Measurements from ENCODE around the gene ANGPTL5.
A peak's percentile ranks its signal among the peaks of the same experiment; 100 is the strongest.
"Not testable (repeated sequence)": the region's sequence is repeated elsewhere in the genome, so short reads cannot be mapped to it uniquely, and the experiment has no call there.

The ANGPTL5 gene

DNA sequence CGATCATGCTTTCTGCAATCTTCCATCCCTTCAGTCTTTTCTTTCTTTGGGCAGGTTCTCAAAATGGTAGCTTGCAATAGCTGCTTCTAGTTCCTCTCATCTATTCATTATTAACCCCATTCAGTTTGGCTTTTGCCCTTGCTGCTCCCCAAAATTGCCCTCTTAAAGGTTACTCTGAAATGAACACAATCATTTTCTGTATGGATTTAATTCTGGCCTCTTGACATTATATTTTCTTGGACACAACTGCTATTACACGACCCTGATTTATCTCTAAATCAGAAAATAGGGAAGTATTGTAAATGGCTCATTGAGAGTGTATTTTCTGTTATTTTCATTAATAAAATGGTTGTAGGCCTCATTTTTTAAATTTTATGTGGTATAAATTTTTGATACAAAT, at the start of gene ANGPTL5:
Gene ANGPTL5 (minus strand): TSS at position 101 of the 400 bp plus-strand sequence. CDS start 8,613 bp downstream, outside the sequence.
- no peak for DNase-seq (ENCODE audit: low spot score)

DNA sequence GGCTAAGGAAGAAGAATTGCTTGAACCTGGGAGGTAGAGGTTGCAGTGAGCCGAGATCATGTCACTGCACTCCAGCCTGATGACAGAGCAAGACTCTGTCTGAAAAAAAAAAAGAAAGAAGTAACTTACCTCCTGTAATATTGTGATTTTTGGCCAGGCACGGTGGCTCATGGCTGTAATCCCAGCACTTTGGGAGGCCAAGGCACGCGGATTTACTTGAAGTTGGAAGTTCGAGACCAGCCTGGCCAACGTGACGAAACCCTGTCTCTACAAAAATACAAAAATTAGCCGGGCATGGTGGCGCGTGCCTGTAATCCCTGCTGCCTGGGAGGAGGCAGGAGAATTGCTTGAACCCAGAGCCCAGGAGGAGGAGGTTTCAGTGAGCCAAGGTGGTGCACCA, 47.9 kb upstream of the ANGPTL5 start:
- not testable (repeated sequence) for DNase-seq (ENCODE audit: low spot score)

- DNase-seq (ENCODE audit: low spot score) = no peak
Measured at GRCh38 chr11:101960231-101960630, 43.9 kb upstream of the ANGPTL5 start.

DNA sequence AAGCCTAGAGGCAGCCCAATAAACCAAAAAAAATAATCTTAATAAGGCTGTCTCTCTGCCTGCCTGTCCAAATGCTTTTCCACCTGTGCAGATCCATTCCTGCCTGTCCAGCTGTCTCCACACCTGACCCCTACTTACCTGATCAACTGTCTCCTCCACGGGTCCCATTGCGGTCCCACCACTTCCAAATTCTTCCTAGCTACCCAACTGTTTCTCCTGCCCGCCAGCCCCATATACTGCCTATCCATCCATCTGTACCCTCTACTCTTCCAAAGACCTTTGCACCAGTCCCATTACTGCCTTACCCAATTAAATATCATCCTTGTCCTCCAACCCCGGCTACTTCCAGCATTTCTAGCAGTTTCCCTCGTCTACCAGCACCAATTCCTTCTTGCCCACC, 39.4 kb upstream of the ANGPTL5 start:
- no peak for DNase-seq (ENCODE audit: low spot score)

- no peak for DNase-seq (ENCODE audit: low spot score)
Measured at GRCh38 chr11:101955278-101955677, 39.0 kb upstream of the ANGPTL5 start.

- DNase-seq (ENCODE audit: low spot score) = no peak
Measured at GRCh38 chr11:101949680-101950220, 33.4 kb upstream of the ANGPTL5 start.

GRCh38 chr11:101945448-101945847, 29.1 kb upstream of the ANGPTL5 start:
- DNase-seq (ENCODE audit: low spot score) = no peak

DNA sequence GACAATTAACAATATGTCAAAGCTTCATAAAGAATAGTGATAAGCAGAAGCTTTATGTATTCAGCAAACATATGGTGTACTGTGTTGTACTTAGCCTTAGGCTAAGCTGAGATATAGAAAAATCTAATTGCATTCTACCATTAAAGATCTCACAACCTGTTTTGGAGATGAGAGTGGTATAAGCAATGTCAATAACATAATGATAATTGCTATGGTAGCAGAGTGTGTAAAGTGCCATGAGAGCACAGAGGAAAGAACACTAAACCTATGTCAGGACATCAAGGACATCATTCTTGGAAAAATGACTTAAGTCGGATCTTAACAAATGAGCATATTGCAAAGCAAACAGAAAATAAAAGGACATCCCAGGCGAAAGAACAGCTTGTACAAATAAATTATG, 28.6 kb upstream of the ANGPTL5 start:
- DNase-seq (ENCODE audit: low spot score) = no peak

- no peak for DNase-seq (ENCODE audit: low spot score)
Measured at GRCh38 chr11:101940901-101941520, 24.7 kb upstream of the ANGPTL5 start.

DNA sequence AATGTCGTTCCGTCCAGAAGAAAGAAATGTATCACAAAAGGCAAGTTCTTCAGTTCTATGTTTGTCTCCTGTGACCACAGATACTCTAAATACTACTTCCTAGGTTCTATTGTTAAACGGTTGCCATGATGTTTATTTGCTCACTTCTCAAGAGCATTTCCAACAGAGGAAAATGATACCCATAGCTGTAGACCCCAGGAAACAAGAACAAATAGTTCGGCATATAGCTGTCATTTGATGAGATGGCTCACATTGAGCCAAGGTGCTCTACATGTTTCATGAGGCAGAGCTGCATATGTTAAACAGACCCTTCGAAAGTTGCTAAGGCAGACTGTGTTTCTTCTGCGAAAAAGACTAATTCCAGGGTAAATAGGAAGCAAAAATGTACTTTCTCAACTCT, 15.4 kb upstream of the ANGPTL5 start:
- DNase-seq (ENCODE audit: low spot score) = no peak

GRCh38 chr11:101929294-101929915, 13.1 kb upstream of the ANGPTL5 start:
- no peak for DNase-seq (ENCODE audit: low spot score)

DNA sequence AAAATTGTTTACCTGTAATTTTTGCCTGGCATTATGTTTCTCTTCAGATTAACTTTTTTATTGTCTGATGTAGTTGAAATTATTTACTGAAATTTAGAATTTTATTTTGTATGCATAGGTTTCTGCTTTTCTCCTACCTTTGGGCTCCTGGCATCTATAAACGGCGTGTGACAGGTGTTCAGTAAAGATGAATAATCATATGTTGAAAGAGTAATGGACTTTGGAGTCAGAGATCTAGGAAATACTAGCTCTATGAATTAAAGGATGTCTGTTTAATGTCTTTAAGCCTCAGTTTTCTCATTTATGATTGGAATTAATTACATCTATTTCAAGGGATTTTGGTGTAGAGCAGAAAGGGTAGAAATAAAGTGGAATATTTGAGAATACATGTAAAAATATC, 7.2 kb upstream of the ANGPTL5 start:
- no peak for DNase-seq (ENCODE audit: low spot score)

- DNase-seq (ENCODE audit: low spot score) = no peak
Measured at GRCh38 chr11:101920992-101921391, 4.7 kb upstream of the ANGPTL5 start.

- no peak for DNase-seq (ENCODE audit: low spot score)
Measured at GRCh38 chr11:101917226-101917625, 904 bp upstream of the ANGPTL5 start.

DNA sequence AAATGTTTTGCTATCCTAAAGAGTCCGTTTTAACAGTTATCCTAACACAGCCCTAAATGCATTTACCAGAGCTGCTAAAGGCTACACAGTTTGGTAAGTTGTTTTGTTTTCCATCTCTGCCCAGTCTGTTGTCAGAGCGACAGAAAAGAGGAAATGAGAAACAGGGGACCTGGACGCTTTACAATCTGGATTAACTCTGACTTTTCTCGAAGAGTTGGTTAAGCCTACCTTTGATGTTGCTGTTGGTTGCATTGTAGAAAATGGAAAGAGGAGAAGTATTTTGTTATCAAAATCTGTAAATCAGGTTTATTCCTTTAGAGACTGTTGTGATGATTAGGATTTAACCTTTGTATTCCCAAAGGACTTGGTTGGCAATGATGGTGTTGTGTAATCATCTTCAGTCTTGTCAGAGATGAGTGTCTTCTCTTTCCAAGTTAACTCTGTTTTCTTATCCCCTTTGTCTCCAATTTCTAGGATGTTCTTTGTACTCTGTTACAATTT, 481 bp downstream of the ANGPTL5 start:
- DNase-seq (ENCODE audit: low spot score) = no peak

GRCh38 chr11:101914738-101915426, 1.4 kb downstream of the ANGPTL5 start, which contains the start of gene CEP126:
Gene CEP126 (plus strand): TSS chr11:101915010. CDS start chr11:101915285, 275 bp downstream.
- DNase-seq (ENCODE audit: low spot score) = peak; percentile 87

- no peak for DNase-seq (ENCODE audit: low spot score)
Measured at GRCh38 chr11:101914341-101914737, 2.0 kb downstream of the ANGPTL5 start.

DNA sequence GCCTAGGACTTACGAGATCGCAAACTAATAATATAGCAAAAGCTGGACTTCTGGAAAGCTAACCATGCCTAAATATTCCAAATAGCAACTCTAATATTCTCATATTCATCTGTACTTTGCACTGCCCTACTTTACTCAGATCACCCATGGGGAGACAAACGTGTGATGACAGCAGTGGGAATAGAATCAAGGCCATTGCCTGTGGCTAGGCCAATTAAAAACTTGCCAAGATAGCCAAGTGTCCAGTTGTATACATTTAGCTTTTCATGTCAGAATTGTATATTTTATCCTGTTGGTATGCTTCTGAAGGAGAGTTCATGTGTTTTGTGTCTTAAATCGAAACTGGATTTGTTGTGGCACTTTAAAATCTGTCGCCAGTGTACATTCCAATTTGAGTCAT, 2.7 kb downstream of the ANGPTL5 start:
- DNase-seq (ENCODE audit: low spot score) = no peak

GRCh38 chr11:101912823-101913284, 3.5 kb downstream of the ANGPTL5 start:
- DNase-seq (ENCODE audit: low spot score) = peak; percentile 23

GRCh38 chr11:101909087-101909486, 7.2 kb downstream of the ANGPTL5 start:
- DNase-seq (ENCODE audit: low spot score) = no peak

DNA sequence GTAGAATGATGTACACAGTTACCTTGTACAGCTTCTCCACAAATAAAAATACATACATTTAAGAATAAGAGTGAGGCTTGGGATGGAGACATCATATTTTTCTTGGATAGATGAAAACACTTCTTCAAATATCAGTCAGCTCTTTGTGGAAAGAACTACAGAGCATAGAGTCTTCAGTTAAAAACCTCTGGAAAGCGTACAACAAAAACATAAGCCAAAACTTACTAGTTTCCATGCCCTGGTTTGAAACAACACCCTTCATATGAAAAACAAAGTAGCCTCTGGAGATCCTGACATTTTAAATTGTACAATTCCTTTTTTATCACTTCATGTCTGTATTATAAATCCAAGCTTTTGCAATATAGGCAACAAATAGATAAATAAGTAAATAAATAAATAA, 8.5 kb downstream of the ANGPTL5 start:
- DNase-seq (ENCODE audit: low spot score) = no peak

DNA sequence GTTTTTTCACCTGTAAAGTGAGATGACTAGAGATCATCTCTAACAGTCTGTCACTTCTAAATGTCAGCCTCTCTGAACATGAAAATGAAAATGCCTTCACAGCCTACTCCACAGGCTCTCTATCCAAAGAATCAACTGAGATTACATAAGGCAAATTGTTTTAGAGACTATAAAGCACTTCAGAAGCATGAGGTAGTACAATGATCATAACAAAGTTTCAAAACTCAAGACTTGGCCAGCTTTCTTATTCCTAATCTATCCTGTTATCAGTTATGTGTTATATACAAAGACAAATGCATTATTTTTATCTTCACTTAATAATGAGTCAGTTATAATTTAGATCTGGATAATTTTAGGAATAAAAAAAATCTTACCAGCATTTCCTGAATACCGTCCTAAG, 21.8 kb downstream of the ANGPTL5 start:
- no peak for DNase-seq (ENCODE audit: low spot score)

DNA sequence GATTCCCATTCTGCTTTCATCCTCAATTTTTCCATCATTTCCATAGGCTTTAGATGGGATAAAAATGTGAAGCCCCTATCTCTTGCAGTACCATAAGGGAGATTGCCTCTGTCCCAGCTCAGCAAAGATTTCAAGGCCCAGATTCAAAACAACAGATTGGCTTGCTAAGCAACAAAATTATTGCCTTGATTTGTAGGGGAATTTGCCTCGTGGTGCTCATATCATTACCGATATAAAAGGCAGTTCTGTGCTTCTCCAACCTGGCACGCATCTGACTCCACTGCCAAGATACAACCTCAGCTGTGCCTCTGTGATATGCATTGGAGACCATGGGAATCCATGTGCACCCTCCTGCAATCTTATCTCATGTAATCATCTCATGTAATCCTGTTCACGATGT, 26.6 kb downstream of the ANGPTL5 start:
- DNase-seq (ENCODE audit: low spot score) = no peak

Data from kidney capillary endothelial cell (primary cell).